ENCODE results near the gene RBM6.

GRCh38 chr3:50102558-50102957 is 162.6 kb downstream of the RBM6 start:
- TF ChIP-seq POLR2A (IDR thresholded peaks at IDR 0.05) (no peak), CTCF (IDR thresholded peaks at IDR 0.05) (no peak), EP300 (IDR thresholded peaks at IDR 0.05) (no peak)

Data from tibial nerve (tissue), 4 donors.